A673 (cell line): ENCODE measurements around the gene COL4A1. TPM values are rescaled to one million over a fixed set of nuclear protein-coding genes. Genes with fewer than 3 reads are reported as not detected.

Experiments
- BruUV-seq: library from RNA; stranded (reverse); fragments of 400-500 nt; replicated peaks from 2 replicates; lab custom pipeline; 2021; lab: Mats Ljungman, UMichigan
- CTCF ChIA-PET: fragments of 300-600 bp; sonication (Branson Sonifier 250); formaldehyde crosslinking; loops from one replicate; lab custom pipeline; 2022; ENCODE audit warnings: antibody characterized with exemption; lab: Charles Lee
- POLR2A ChIA-PET: fragments of 300-600 bp; sonication (Branson Sonifier 250); formaldehyde crosslinking; loops from one replicate; lab custom pipeline; 2022; ENCODE audit warnings: antibody characterized with exemption; ENCODE audit not compliant: low non-redundant PET; lab: Charles Lee
- DNase-seq: peaks from one replicate; pipeline ENCODE4 v3.0.0-alpha.2; 2015; ENCODE audit warnings: low spot score
- H3K27ac ChIP-seq: fragments of 200-600 bp; sonication (generic); 2 replicates; pipeline ENCODE4 v1.5.1; 2016; ENCODE audit warnings: mixed run types, low read depth, mild to moderate bottlenecking, mixed read lengths, antibody characterized with exemption, low read length; ENCODE audit not compliant: poor library complexity, severe bottlenecking
- H3K27me3 ChIP-seq: fragments of 200-600 bp; sonication (generic); replicated peaks from 2 replicates; pipeline ENCODE4 v1.6.1; 2017; ENCODE audit warnings: mixed run types, low read depth, mild to moderate bottlenecking, mixed read lengths, antibody characterized with exemption, low read length; ENCODE audit not compliant: insufficient read depth, poor library complexity
- H3K36me3 ChIP-seq: fragments of 200-600 bp; sonication (generic); 2 replicates; pipeline ENCODE4 v1.6.1; 2016; ENCODE audit warnings: mixed run types, mild to moderate bottlenecking, mixed read lengths, antibody characterized with exemption, low read length; ENCODE audit not compliant: insufficient read depth, poor library complexity, severe bottlenecking
- H3K4me1 ChIP-seq: fragments of 200-600 bp; sonication (generic); 2 replicates; pipeline ENCODE4 v1.6.1; 2017; ENCODE audit warnings: mixed run types, mild to moderate bottlenecking, mixed read lengths, antibody characterized with exemption, low read length; ENCODE audit not compliant: insufficient read depth, poor library complexity, severe bottlenecking
- H3K4me3 ChIP-seq: fragments of 200-600 bp; sonication (generic); 2 replicates; pipeline ENCODE4 v1.5.1; 2016; ENCODE audit warnings: low read depth, mixed run types, mild to moderate bottlenecking, mixed read lengths, low read length; ENCODE audit not compliant: poor library complexity, severe bottlenecking
- H3K9me3 ChIP-seq: fragments of 200-600 bp; sonication (generic); 2 replicates; pipeline ENCODE4 v1.6.1; 2016; ENCODE audit warnings: mixed run types, low read depth, mild to moderate bottlenecking, mixed read lengths, antibody characterized with exemption, low read length; ENCODE audit not compliant: poor library complexity, severe bottlenecking
- EZH2 ChIP-seq: fragments of 200-600 bp; sonication (generic); IDR thresholded peaks from 2 replicates; pipeline ENCODE4 v1.6.1; 2017; ENCODE audit warnings: borderline replicate concordance, low read depth, mild to moderate bottlenecking, mixed read lengths, antibody characterized with exemption, low read length; ENCODE audit not compliant: poor library complexity, severe bottlenecking
- intact Hi-C: fragments of 100-400 bp; cut with micrococcal nuclease; formaldehyde crosslinking; loops from one replicate; pipeline ENCODE4 v1.10.0; 2022; ENCODE audit not compliant: unreplicated experiment
- total RNA-seq: library from RNA; stranded (reverse); gene quantifications from 2 replicates; pipeline ENCODE4 v1.2.3, GENCODE V29; 2021
- TF ChIP-seq, protein P1 (sequence below): fragments of 300-800, 200-600 bp; sonication (generic); conservative IDR thresholded peaks from 2 replicates; pipeline ENCODE4 v1.5.1; 2017; ENCODE audit warnings: low read depth, mild to moderate bottlenecking, antibody characterized with exemption, low read length, moderate library complexity, mixed read lengths

COL4A1 gene
- total RNA-seq, 1 experiment from 2014 or later, result 83.9 TPM

GRCh38 chr13:110244976-110245375 is 62.0 kb downstream of the COL4A1 start:
- CTCF ChIA-PET, result no interaction called here
- Histone ChIP-seq H3K36me3 (no peaks in the 10 kb centered on the region), H3K9me3 (no peaks in the 10 kb centered on the region), H3K4me1 (peaks cover 22% of the 10 kb centered on the region), H3K27ac (no peak overlapping the region), H3K4me3 (no peak overlapping the region), H3K27me3 (no peaks in the 10 kb centered on the region)
- POLR2A ChIA-PET, result no interaction called here
- DNase-seq, result no peak
- no TSS peak for BruUV-seq
- no peak for TF ChIP-seq EZH2
- TF ChIP-seq, protein P1, sequence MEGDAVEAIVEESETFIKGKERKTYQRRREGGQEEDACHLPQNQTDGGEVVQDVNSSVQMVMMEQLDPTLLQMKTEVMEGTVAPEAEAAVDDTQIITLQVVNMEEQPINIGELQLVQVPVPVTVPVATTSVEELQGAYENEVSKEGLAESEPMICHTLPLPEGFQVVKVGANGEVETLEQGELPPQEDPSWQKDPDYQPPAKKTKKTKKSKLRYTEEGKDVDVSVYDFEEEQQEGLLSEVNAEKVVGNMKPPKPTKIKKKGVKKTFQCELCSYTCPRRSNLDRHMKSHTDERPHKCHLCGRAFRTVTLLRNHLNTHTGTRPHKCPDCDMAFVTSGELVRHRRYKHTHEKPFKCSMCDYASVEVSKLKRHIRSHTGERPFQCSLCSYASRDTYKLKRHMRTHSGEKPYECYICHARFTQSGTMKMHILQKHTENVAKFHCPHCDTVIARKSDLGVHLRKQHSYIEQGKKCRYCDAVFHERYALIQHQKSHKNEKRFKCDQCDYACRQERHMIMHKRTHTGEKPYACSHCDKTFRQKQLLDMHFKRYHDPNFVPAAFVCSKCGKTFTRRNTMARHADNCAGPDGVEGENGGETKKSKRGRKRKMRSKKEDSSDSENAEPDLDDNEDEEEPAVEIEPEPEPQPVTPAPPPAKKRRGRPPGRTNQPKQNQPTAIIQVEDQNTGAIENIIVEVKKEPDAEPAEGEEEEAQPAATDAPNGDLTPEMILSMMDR, result no peak
- intact Hi-C loops, result no loop called here

GRCh38 chr13:110244071-110244830 is 62.7 kb downstream of the COL4A1 start:
- CTCF ChIA-PET, result no interaction called here
- Histone ChIP-seq H3K27ac (no peak overlapping the region), H3K4me1 (peaks cover 22% of the 10 kb centered on the region), H3K4me3 (no peak overlapping the region), H3K9me3 (no peaks in the 10 kb centered on the region), H3K27me3 (no peaks in the 10 kb centered on the region), H3K36me3 (no peaks in the 10 kb centered on the region)
- TF ChIP-seq, protein P1, result no peak
- TF ChIP-seq EZH2, result no peak
- BruUV-seq, result no TSS peak
- intact Hi-C loops, result no loop called here
- POLR2A ChIA-PET, result no interaction called here
- no peak for DNase-seq

- H3K9me3 ChIP-seq, result no peaks in the 10 kb centered on the region
- TF ChIP-seq, protein P1, result no peak
- no peak for TF ChIP-seq EZH2
- no peak overlapping the region for H3K27ac ChIP-seq
- ChIA-PET CTCF (no interaction called here), POLR2A (no interaction called here)
- intact Hi-C loops, result no loop called here
- no TSS peak for BruUV-seq
- no peak for DNase-seq
- no peak overlapping the region for H3K4me3 ChIP-seq
- H3K4me1 ChIP-seq, result peaks cover 21% of the 10 kb centered on the region
- H3K27me3 ChIP-seq, result no peaks in the 10 kb centered on the region
- no peaks in the 10 kb centered on the region for H3K36me3 ChIP-seq
Measured at GRCh38 chr13:110242615-110243014, 64.3 kb downstream of the COL4A1 start.
